ENCODE measurements around the gene NEURL3. TPM values are rescaled to one million over a fixed set of nuclear protein-coding genes. Genes with fewer than 3 reads are reported as not detected.

NEURL3 gene
- total RNA-seq, 1 donor from 2014 or later: 0.29 TPM

DNA sequence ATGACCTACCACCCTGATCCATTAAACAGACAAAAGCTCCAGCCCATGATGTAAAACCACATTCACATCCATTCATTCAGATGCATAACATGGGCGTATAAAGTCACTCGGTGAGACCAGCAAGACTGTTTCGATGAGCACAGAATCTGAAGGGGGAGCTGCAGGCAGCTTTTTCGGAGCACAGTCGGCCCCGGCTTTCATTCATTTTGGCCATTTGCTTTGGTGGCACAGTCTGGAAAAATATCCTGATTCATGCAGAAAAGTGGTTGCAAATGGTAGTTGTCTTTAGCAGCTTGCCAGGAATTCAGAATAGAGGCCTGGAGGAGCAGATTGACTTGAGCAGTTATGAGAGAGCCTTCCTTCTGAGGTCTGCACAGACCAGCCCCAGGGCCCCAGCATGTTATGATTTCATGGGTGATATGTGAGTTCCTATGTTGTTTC is 42.6 kb upstream of the NEURL3 start:
- peaks cover 52% of the 10 kb centered on the region for H3K36me3 ChIP-seq
- ATAC-seq: no peak
- H3K27ac ChIP-seq: no peak overlapping the region
- TF ChIP-seq CTCF (IDR thresholded peaks at IDR 0.05): no peak
- peaks cover 10% of the 10 kb centered on the region for H3K4me1 ChIP-seq
- DNase-seq: no peak
- no peaks in the 10 kb centered on the region for H3K9me3 ChIP-seq
- intact Hi-C loops (cut with DNase I): no loop called here
- H3K27me3 ChIP-seq: no peaks in the 10 kb centered on the region
- no peak overlapping the region for H3K4me3 ChIP-seq

- Histone ChIP-seq H3K4me1 (peaks cover 10% of the 10 kb centered on the region), H3K27ac (no peak overlapping the region), H3K27me3 (no peaks in the 10 kb centered on the region), H3K9me3 (no peaks in the 10 kb centered on the region), H3K4me3 (no peak overlapping the region), H3K36me3 (peaks cover 49% of the 10 kb centered on the region)
- intact Hi-C loops (cut with DNase I): no loop called here
- peak; percentile 40 for DNase-seq
- TF ChIP-seq CTCF (IDR thresholded peaks at IDR 0.05): no peak
- ATAC-seq: no peak
Measured at GRCh38 chr2:96547203-96547641, 42.1 kb upstream of the NEURL3 start.

- Histone ChIP-seq H3K27ac (no peak overlapping the region), H3K9me3 (no peaks in the 10 kb centered on the region), H3K27me3 (no peaks in the 10 kb centered on the region), H3K36me3 (peaks cover 48% of the 10 kb centered on the region), H3K4me1 (peaks cover 11% of the 10 kb centered on the region), H3K4me3 (no peak overlapping the region)
- ATAC-seq (no peak), DNase-seq (peak; percentile 10)
- intact Hi-C loops (cut with DNase I): no loop called here
- TF ChIP-seq CTCF (IDR thresholded peaks at IDR 0.05): no peak
Measured at GRCh38 chr2:96546797-96547196, 41.6 kb upstream of the NEURL3 start.

DNA sequence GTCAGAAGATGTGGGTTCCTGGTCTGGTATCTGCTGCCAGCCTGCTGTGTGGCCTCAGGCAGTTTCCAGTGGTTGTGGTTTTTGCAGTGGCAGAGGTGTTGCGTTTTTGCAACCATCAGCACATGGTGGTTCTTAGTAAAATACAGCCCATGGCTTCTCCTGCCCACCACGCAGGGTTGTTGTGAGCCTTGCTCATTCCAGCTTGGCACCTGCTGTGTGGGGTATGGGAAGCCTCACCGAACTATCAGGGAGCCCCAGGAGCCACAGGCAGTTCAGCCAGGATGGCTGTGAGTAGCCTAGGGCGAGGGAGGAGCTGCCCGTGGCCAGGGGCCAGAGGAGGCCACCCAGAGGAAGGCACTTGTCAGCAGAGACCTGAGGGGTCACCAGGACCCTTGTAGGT is 41.2 kb upstream of the NEURL3 start:
- Histone ChIP-seq H3K4me3 (no peak overlapping the region), H3K9me3 (no peaks in the 10 kb centered on the region), H3K36me3 (peaks cover 48% of the 10 kb centered on the region), H3K27ac (no peak overlapping the region), H3K27me3 (no peaks in the 10 kb centered on the region), H3K4me1 (peaks cover 16% of the 10 kb centered on the region)
- TF ChIP-seq CTCF (IDR thresholded peaks at IDR 0.05): no peak
- intact Hi-C loops (cut with DNase I): no loop called here
- ATAC-seq (no peak), DNase-seq (peak; percentile 30)

- no peak for TF ChIP-seq CTCF (IDR thresholded peaks at IDR 0.05)
- intact Hi-C loops (cut with DNase I): no loop called here
- peaks cover 27% of the 10 kb centered on the region for H3K4me1 ChIP-seq
Measured at GRCh38 chr2:96542357-96542977, 37.3 kb upstream of the NEURL3 start.

More at GRCh38 chr2:96542357-96542977, 37.3 kb upstream of the NEURL3 start:
- ATAC-seq (no peak), DNase-seq (peak; percentile 37)
- peaks cover 16% of the 10 kb centered on the region for H3K36me3 ChIP-seq
- H3K4me3 ChIP-seq: no peak overlapping the region
- H3K27me3 ChIP-seq: no peaks in the 10 kb centered on the region
- H3K9me3 ChIP-seq: no peaks in the 10 kb centered on the region
- H3K27ac ChIP-seq: no peak overlapping the region

All from upper lobe of right lung (tissue), 1 donor.